ENCODE results near the gene DRC1.

GRCh38 chr2:26457251-26457666 lies 55.5 kb downstream of the DRC1 start:
- no peak for TF ChIP-seq MAX (IDR thresholded peaks at IDR 0.05)
- TF ChIP-seq TCF12 (IDR thresholded peaks at IDR 0.05; ENCODE audit: low read depth) = no peak
- TF ChIP-seq YY1 (IDR thresholded peaks at IDR 0.05; ENCODE audit: low read depth) = no peak
- no peak for TF ChIP-seq CEBPB (IDR thresholded peaks at IDR 0.05)
- TF ChIP-seq EP300 (IDR thresholded peaks at IDR 0.05; ENCODE audit: borderline replicate concordance) = no peak
- TF ChIP-seq FOXM1 (IDR thresholded peaks at IDR 0.05; ENCODE audit: borderline replicate concordance, low read depth) = no peak
- TF ChIP-seq EGR1 (IDR thresholded peaks at IDR 0.05) = no peak
- no peak for TF ChIP-seq CREB1 (IDR thresholded peaks at IDR 0.05; ENCODE audit: low read depth)
